Activated CD4-positive, alpha-beta T cell treated with anti-CD3 and anti-CD28 coated beads for 4 hours (primary cell): ENCODE results near the gene PIP5K1C.

Source experiments
- DNase-seq, 2 donors: peaks; one replicate each; pipeline ENCODE4 v3.0.0-alpha.2; 2020

Gene PIP5K1C

GRCh38 chr19:3721131-3721886 lies 21.0 kb upstream of the PIP5K1C start:
- DNase-seq, result peak; percentile 85 to 86

GRCh38 chr19:3720349-3720917 lies 20.2 kb upstream of the PIP5K1C start:
- no peak for DNase-seq

DNA sequence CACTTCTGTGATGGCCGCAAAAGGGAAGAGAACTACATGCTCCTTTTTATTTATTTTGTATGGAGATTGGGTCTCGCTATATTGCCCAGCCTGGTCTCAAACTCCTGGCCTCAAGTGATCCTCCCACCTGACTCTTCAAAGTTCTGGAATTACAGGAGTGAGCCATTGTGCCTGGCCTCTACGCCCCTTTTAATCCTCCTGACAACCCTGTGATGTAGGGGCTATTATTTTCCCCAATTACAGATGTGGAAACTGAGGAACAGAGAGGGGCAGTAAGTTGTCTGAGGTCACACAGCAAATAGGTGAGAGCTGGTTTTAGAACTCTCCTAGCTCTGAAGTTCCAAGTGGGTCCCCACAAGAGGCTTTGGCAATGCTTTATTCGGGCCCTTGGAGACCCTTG lies 19.6 kb upstream of the PIP5K1C start:
- no peak for DNase-seq

DNA sequence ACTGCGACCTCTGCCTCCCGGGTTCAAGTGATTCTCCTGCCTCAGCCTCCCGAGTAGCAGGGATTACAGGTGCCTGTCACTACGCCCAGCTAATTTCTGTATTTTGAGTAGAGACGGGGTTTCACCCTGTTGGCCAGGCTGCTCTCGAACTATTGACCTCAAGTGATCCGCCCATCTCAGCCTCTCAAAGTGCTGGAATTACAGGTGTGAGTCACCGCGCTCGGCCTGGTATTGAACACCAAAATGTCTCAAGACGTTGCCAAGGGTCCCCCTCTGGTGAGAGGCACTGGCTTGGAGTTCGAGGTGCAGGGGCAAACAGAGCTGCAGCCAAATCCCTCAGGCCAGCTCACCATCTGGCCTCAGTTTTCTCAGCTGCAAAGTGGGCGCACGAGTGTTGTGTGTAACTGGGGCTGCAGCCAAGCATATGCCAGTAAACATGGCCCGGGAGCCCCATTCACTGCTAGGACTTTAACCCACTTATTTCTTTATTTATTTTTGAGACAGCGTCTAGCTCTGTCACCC lies 15.9 kb upstream of the PIP5K1C start:
- DNase-seq, result no peak

DNA sequence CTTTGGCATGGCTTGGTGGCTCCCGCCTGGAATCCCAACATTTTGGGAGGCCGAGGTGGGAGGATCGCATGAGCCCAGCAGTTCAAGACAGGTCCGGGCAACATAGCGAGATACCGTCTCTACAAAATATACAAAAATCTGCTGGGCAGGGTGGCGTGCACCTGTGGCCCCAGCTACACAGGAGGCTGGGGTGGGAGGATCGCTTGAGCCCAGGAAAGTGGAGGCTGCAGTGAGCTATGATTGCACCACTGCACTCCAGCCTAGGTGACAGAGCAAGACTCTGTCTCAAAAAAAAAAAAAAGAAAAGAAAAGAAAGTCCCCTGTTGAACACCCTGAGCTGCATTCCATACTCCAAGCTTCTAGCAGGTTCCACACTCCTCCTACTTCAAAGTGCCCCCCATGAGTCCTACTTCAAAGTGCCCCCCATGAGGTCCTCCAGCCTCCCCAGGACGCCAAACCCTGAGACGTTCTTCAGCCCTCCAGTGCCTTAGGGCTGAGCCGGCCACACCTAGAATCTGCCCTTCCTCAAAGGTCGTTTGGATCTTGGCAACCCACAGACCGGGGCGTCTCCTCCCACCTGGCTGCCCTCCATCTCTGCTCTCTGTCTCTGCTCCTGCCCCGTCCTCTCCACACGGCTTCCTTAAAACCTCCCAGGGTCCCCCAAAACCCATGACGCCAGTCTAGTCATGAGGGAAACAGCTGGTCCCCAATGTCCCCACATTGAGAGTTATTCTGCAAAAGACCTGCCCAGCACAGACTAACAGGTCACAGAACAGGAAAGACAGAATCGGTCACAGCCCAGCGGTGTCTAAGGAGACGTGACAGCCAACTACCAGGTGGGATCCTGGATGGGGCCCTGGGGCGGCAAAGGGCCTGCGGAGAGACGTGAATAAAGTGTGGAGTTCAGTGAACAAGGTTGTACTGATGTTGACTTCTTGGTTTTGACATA lies 12.7 kb upstream of the PIP5K1C start:
- no peak for DNase-seq

DNA sequence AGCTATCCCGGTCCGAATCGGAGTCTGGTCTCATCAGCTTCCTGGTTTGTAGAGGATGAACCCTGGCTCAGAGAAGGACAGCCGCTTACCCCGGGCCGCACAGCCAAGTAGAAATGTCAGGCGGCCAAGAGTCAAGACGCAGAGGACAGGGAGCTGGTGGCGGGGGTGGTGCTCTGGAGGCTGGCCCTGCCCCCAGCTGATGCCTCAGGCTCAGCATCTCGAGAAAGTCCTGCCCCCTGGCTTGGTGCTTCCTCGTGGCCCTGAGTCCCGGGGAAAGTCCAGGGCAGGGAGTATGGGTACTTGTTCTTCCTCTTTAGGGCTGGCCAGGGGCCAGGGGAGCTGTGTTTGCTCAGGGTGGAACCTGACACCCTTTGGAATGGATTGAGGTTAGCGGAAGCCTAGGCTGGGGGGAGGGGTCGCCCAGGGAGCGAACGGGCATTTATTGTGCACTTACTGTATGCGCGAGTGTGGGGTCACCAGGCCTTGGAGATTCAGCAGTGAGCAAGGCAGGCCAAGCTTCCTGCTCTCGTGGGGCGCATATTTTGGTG lies 10.1 kb upstream of the PIP5K1C start:
- DNase-seq, result no peak

DNA sequence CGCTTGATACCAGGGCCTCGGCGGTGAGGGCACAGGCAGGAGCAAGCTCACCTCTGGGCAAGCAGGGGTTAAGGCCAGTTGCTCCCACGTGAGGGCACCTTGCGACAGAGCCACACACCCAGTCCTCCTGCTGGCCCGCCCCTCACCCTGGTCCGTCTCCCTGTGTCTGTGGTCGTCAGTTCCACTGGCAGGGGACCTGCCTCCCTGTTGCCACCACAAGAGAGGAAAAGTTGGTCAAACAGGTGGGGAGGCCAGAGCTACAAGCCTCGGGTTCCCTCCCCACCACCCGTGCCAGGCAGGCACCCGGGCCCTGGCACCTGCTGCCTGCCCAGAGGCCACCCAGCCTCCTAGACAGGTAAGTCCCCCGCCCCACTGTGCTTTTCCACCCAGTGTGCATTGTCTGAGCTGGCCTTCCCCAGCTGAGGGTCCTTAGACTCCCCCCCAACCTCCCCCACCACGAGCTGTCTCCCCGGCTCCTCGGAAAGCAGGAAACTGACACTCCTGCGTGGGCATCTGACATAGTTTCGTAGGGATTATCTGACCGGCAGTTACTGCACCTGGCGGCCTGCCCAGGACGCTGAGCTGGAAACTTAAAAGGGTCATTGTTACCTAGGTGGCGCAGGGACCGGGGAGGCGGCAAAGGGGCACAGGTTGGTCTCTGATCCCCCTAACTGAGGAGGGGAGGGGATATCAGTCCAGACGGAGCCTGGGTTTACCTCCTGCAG lies 8.1 kb upstream of the PIP5K1C start, which contains the start of gene TJP3:
TJP3 (plus strand) TSS at position 178 of the 725 bp plus-strand sequence. CDS start 20,049 bp downstream, outside the sequence.
- DNase-seq, result no peak

- DNase-seq, result no peak
Measured at GRCh38 chr19:3707868-3708206, 7.6 kb upstream of the PIP5K1C start.

DNA sequence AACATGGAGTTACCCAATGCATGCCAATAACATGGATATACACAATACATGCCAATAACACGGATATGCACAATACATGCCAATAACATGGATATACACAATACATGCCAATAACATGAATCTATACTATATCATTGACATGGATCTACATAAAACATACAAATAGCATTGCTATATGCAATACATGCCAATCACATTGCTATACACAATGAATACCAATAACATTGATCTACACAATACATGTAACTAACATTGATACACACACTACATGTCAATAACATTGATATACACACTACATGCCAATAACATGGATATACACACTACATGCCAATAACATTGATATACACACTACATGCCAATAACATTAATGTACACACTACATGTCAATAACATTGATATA lies 932 bp upstream of the PIP5K1C start:
- no peak for DNase-seq

DNA sequence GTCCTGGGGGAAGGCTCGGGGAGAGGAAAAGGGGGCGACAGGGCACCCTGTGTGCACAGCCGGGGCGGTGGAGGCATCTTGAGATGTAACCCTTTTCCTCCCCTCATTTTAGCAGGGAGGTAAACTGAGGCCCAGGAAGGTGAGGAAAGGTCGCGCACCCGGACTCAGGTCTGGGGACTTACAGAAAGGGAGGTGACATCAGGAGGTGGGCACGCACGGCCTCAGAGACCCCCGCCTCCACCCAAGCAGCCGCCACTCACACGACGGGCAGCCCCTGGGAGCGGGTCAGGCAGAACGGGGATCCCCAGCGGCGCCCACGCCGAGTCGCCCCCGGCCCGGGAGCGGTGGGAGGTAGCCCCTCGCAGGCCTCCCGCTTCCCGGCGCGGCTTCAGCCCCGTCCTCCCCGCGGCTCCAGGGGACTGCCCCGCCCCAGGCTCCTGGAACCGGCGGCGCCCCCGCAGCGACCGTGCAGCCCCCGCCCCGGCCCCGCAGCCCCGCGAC lies 477 bp downstream of the PIP5K1C start:
- DNase-seq, result no peak

- DNase-seq, result no peak
Measured at GRCh38 chr19:3698974-3699740, 1.1 kb downstream of the PIP5K1C start.

DNA sequence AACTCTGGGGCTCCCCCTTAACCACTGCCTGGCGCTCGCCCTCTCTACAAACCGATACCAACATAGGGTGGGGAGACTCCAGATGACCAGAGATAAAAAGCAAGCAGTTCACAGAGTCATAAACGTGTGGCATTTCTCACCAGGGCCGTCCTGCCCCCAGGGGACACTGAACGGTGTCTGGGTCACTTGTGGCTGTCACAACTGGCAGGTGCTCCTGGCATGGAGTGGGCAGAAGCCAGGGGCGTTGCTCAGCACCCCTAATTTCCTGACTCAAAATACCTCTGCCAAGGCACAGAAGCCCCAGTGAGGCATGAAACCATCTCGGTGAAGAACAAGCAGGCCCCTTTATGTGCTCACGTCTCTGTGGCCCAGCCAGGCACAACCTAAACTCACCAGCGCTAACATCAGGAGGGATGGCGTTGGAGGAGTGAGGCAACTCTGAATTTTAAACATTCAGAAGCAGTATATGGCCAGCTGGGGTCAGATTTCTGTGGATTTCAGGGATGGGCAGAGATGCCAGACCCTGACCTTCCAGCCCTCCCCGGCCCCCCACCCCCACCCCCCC lies 1.8 kb downstream of the PIP5K1C start:
- DNase-seq, result no peak

DNA sequence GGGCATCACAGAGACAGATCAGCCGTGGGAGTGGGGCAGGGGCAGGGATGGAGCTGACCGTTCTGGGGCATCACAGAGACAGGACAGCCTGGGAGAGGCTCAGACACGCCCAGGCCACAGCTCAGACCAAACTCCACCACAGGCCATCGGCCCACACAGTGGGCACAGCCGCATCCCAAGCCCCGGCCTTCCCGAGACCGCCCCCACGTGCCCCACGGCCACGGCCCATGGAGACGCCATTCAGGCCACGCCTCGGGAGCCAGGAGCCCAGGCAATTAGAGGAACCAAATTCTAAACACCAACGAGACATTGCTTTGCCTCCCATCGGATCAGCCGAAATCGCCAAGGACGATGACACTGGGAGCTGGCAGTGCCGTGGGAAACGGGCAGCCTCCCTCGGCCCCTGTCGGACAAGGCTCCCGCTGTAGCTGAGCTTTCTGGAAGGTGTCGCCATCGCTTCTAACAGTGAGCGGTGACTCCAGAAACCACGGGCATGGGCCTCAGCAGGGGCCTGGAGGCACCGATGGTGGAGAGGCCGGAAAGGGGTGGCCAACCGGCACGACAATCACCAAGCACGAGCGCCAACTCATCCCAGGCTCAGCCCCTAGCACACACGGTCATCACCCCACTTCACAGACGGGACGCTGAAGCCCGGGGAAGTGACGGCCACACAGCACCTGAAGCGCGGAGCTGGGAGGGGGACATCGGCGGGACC lies 2.4 kb downstream of the PIP5K1C start:
- DNase-seq, result no peak

GRCh38 chr19:3697094-3697493 lies 3.2 kb downstream of the PIP5K1C start:
- no peak for DNase-seq

GRCh38 chr19:3696660-3696995 lies 3.6 kb downstream of the PIP5K1C start:
- no peak for DNase-seq

GRCh38 chr19:3695986-3696659 lies 4.1 kb downstream of the PIP5K1C start:
- no peak for DNase-seq

DNA sequence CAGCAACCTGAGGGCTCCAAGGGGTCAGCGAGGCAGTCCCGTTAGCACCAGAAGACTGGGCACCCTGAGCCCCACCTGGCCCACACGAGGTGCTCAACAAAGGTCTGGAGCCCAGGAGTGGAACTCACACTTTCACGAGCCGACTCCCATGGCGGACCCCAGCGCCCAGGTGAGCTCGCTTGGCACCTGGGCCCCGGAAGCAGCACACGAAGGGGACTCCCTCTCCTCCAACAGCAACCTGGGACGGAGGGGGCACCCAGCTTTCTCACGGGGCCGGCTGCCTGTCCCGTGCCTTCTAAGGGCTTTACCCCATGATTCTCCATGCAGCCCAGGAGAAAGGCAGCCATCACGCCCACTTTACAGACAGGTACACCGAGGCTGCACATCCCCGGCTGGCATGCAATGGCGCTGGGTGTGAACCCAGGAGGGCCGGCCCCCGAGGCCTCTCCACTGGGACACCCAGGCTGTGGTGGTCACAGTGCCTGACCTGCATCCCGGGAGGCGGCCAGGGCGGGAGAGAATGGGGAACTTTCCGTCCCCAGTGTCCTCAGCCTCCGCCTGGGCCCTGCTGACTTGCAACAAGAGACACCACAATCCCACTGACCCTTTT lies 5.0 kb downstream of the PIP5K1C start:
- DNase-seq, result no peak

DNA sequence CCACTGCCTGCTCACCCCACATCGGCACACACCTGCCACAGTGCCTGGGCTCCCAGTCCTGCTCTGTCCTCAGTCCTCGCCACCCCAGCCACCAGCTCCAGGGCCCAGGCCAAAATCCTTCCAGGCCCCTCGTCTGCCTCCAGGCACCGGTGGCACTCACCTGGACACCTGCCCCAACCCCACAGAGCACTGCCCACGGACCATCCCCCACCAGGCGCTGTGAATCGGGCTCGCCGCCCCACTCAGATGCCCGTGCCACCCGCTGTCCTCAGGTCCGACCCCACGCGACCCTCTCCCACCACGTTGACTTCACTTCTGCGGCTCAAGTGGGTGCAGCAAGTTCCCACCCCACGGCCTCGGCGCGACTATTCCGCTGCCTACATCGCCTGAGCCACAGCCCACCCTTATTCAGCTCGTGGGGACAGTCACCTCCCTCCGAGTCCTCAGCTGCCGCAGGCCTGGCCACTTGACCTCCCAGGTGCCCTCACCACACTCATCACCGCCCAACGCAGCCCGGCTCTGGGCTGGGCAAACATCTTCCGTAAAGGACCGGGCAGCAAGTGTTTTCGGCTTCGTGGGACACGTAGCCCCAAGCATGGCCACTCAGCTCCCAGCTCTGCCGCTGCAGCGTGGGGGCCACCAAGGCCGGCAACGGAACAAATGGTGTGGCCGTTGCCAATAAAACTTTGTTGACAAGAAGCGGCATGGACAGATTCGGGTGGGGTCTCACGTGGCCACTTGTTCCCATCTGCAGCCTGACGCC lies 5.7 kb downstream of the PIP5K1C start:
- DNase-seq, result no peak
